HG03460 (cell line): ENCODE measurements around the gene EDA.

Experiments used
- ATAC-seq: cut with Tn5 transposase; IDR thresholded peaks from one replicate; pipeline ENCODE4 v1.9.1; 2021; ENCODE audit not compliant: unreplicated experiment

EDA gene

GRCh38 chrX:70054391-70054790 lies 438.5 kb downstream of the EDA start:
- ATAC-seq, result no peak

GRCh38 chrX:70062076-70062475 lies 446.2 kb downstream of the EDA start, which contains the start of gene OTUD6A:
Gene OTUD6A (plus strand): TSS chrX:70062457. CDS start chrX:70062525, 68 bp downstream.
- no peak for ATAC-seq

GRCh38 chrX:70062961-70063550 lies 447.1 kb downstream of the EDA start:
- ATAC-seq, result no peak

GRCh38 chrX:70066646-70067045 lies 450.7 kb downstream of the EDA start:
- ATAC-seq, result no peak

- no peak for ATAC-seq
These were observed 463.4 kb downstream of the EDA start for GRCh38 chrX:70079297-70079696.

GRCh38 chrX:70079870-70080269 lies 464.0 kb downstream of the EDA start:
- ATAC-seq, result no peak

GRCh38 chrX:70082723-70083122 lies 466.8 kb downstream of the EDA start:
- no peak for ATAC-seq

GRCh38 chrX:70084592-70085240 lies 468.8 kb downstream of the EDA start:
- ATAC-seq, result no peak

GRCh38 chrX:70087857-70088630 lies 472.1 kb downstream of the EDA start:
- no peak for ATAC-seq

GRCh38 chrX:70088751-70089150 lies 472.8 kb downstream of the EDA start:
- no peak for ATAC-seq
